Subcutaneous abdominal adipose tissue (tissue), 5 donors: ENCODE results near the gene NCKAP5.
"Not testable (repeated sequence)": the region's sequence is repeated elsewhere in the genome, so short reads cannot be mapped to it uniquely, and the experiment has no call there.

Experiments used
- H3K27ac ChIP-seq: one replicate; pipeline ENCODE4 v1.7.0; 2013; ENCODE audit warnings: low read depth, mild to moderate bottlenecking, inconsistent platforms, low read length, moderate library complexity
- H3K27me3 ChIP-seq, 5 donors: one replicate each; pipeline ENCODE4 v1.7.0; 2013; ENCODE audit warnings: low read length in 5 of 5, inconsistent platforms in 1 of 5; ENCODE audit not compliant: control insufficient read depth in 5 of 5, insufficient read depth in 4 of 5
- H3K36me3 ChIP-seq, 5 donors: one replicate each; pipeline ENCODE4 v1.7.0; 2013; ENCODE audit warnings: low read length in 5 of 5; ENCODE audit not compliant: control insufficient read depth in 5 of 5, insufficient read depth in 5 of 5
- H3K4me1 ChIP-seq, 5 donors: one replicate each; pipeline ENCODE4 v1.7.0; 2013; ENCODE audit warnings: low read length in 5 of 5, mild to moderate bottlenecking in 3 of 5, moderate library complexity in 1 of 5; ENCODE audit not compliant: control insufficient read depth in 5 of 5, insufficient read depth in 5 of 5
- H3K4me3 ChIP-seq, 5 donors: one replicate each; pipeline ENCODE4 v1.7.0; 2013; ENCODE audit warnings: low read length in 5 of 5, low read depth in 1 of 5
- H3K9ac ChIP-seq, 5 donors: one replicate each; pipeline ENCODE4 v1.7.0; 2013; ENCODE audit warnings: low read length in 5 of 5, mild to moderate bottlenecking in 4 of 5, moderate library complexity in 3 of 5
- H3K9me3 ChIP-seq, 5 donors: one replicate each; pipeline ENCODE4 v1.7.0; 2013; ENCODE audit warnings: low read length in 5 of 5; ENCODE audit not compliant: control insufficient read depth in 5 of 5
- donor health status: healthy.
- donor health status: healthy.
- donor health status: healthy.
- donor health status: healthy.
- donor health status: healthy.

NCKAP5 gene

GRCh38 chr2:133476286-133476685 lies 92.0 kb downstream of the NCKAP5 start:
- Histone ChIP-seq H3K9ac (no peak overlapping the region), H3K4me1 (no peaks in the 10 kb centered on the region), H3K27me3 (no peaks in the 10 kb centered on the region), H3K36me3 (no peaks in the 10 kb centered on the region), H3K4me3 (no peak overlapping the region), H3K9me3 (no peaks in the 10 kb centered on the region), H3K27ac (no peak overlapping the region)

GRCh38 chr2:133475610-133476009 lies 92.7 kb downstream of the NCKAP5 start:
- Histone ChIP-seq H3K27ac (no peak overlapping the region), H3K4me1 (no peaks in the 10 kb centered on the region), H3K4me3 (no peak overlapping the region), H3K27me3 (no peaks in the 10 kb centered on the region), H3K36me3 (no peaks in the 10 kb centered on the region), H3K9me3 (no peaks in the 10 kb centered on the region), H3K9ac (no peak overlapping the region)

GRCh38 chr2:133470446-133470845 lies 97.8 kb downstream of the NCKAP5 start:
- not testable (repeated sequence) for H3K4me3 ChIP-seq, H3K9me3 ChIP-seq, H3K27me3 ChIP-seq, H3K36me3 ChIP-seq, H3K4me1 ChIP-seq, H3K27ac ChIP-seq, H3K9ac ChIP-seq

GRCh38 chr2:133462811-133463210 lies 105.5 kb downstream of the NCKAP5 start:
- Histone ChIP-seq H3K4me1 (no peaks in the 10 kb centered on the region), H3K27ac (no peak overlapping the region), H3K4me3 (no peak overlapping the region)

GRCh38 chr2:133461484-133461883 lies 106.8 kb downstream of the NCKAP5 start:
- no peaks in the 10 kb centered on the region for H3K36me3 ChIP-seq
- no peaks in the 10 kb centered on the region for H3K27me3 ChIP-seq
- no peaks in the 10 kb centered on the region for H3K9me3 ChIP-seq
- no peaks in the 10 kb centered on the region for H3K4me1 ChIP-seq
- no peak overlapping the region for H3K27ac ChIP-seq
- H3K9ac ChIP-seq, result no peak overlapping the region
- H3K4me3 ChIP-seq, result no peak overlapping the region

More at GRCh38 chr2:133462811-133463210, 105.5 kb downstream of the NCKAP5 start:
- H3K9ac ChIP-seq, result no peak overlapping the region
- H3K27me3 ChIP-seq, result no peaks in the 10 kb centered on the region
- no peaks in the 10 kb centered on the region for H3K9me3 ChIP-seq
- H3K36me3 ChIP-seq, result no peaks in the 10 kb centered on the region

- no peaks in the 10 kb centered on the region for H3K36me3 ChIP-seq
- H3K27ac ChIP-seq, result no peak overlapping the region
- no peaks in the 10 kb centered on the region for H3K4me1 ChIP-seq
Measured at GRCh38 chr2:133459590-133459989, 108.7 kb downstream of the NCKAP5 start.

GRCh38 chr2:133458280-133458679 lies 110.0 kb downstream of the NCKAP5 start:
- Histone ChIP-seq H3K4me1 (no peaks in the 10 kb centered on the region), H3K9me3 (no peaks in the 10 kb centered on the region), H3K9ac (no peak overlapping the region), H3K4me3 (no peak overlapping the region), H3K36me3 (no peaks in the 10 kb centered on the region), H3K27ac (no peak overlapping the region), H3K27me3 (no peaks in the 10 kb centered on the region)

More at GRCh38 chr2:133459590-133459989, 108.7 kb downstream of the NCKAP5 start:
- H3K27me3 ChIP-seq, result no peaks in the 10 kb centered on the region
- H3K9me3 ChIP-seq, result no peaks in the 10 kb centered on the region
- no peak overlapping the region for H3K9ac ChIP-seq
- H3K4me3 ChIP-seq, result no peak overlapping the region

GRCh38 chr2:133457861-133458260 lies 110.4 kb downstream of the NCKAP5 start:
- H3K9ac ChIP-seq, result no peak overlapping the region
- no peaks in the 10 kb centered on the region for H3K4me1 ChIP-seq
- H3K27ac ChIP-seq, result no peak overlapping the region
- H3K27me3 ChIP-seq, result no peaks in the 10 kb centered on the region
- H3K36me3 ChIP-seq, result no peaks in the 10 kb centered on the region
- no peak overlapping the region for H3K4me3 ChIP-seq
- no peaks in the 10 kb centered on the region for H3K9me3 ChIP-seq

- Histone ChIP-seq H3K4me3 (no peak overlapping the region), H3K9me3 (no peaks in the 10 kb centered on the region), H3K27ac (no peak overlapping the region), H3K9ac (no peak overlapping the region), H3K4me1 (no peaks in the 10 kb centered on the region), H3K36me3 (no peaks in the 10 kb centered on the region), H3K27me3 (no peaks in the 10 kb centered on the region)
Measured at GRCh38 chr2:133456971-133457370, 111.3 kb downstream of the NCKAP5 start.

- no peaks in the 10 kb centered on the region for H3K4me1 ChIP-seq
- no peak overlapping the region for H3K9ac ChIP-seq
- no peak overlapping the region for H3K27ac ChIP-seq
- no peak overlapping the region for H3K4me3 ChIP-seq
- H3K36me3 ChIP-seq, result no peaks in the 10 kb centered on the region
- H3K9me3 ChIP-seq, result no peaks in the 10 kb centered on the region
- H3K27me3 ChIP-seq, result no peaks in the 10 kb centered on the region
Measured at GRCh38 chr2:133456156-133456555, 112.1 kb downstream of the NCKAP5 start.

- H3K9me3 ChIP-seq, result no peaks in the 10 kb centered on the region
- no peak overlapping the region for H3K4me3 ChIP-seq
- H3K27ac ChIP-seq, result no peak overlapping the region
- H3K36me3 ChIP-seq, result no peaks in the 10 kb centered on the region
- no peak overlapping the region for H3K9ac ChIP-seq
- H3K27me3 ChIP-seq, result no peaks in the 10 kb centered on the region
- H3K4me1 ChIP-seq, result no peaks in the 10 kb centered on the region
Measured at GRCh38 chr2:133453032-133453431, 115.2 kb downstream of the NCKAP5 start.
